ENCODE measurements around the gene CALML4.

- TF ChIP-seq POLR2A (IDR thresholded peaks at IDR 0.05) (no peak), CTCF (IDR thresholded peaks at IDR 0.05) (no peak), POLR2AphosphoS5 (IDR thresholded peaks at IDR 0.05) (no peak)
Measured at GRCh38 chr15:68149059-68149458, 56.1 kb downstream of the CALML4 start.

Measured in gastroesophageal sphincter (tissue), 3 donors.